ENCODE results near the gene DNLZ.

The DNLZ gene

DNA sequence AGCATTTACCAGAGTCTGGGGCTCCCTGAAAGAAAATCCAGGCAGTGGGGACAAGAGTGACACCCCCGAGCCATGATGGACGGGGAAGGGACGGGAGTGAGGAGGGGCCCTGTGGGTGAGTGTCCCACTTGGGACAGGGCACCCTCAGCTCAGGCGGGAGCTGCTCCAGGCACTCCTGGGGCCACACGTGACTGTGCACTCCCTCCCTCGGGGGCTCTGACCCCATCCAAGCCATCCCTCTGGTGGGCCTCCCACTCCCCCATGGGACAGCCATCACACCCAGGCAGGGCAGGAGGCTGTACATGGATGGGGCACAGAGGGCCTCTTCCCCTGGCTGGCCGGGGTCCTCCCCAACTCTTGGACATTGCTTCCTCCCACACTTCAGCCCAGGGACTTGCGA lies 12.9 kb upstream of the DNLZ start:
- no peak for TF ChIP-seq POLR2A (IDR thresholded peaks at IDR 0.05; ENCODE audit: low read length)
- TF ChIP-seq GATA1 (IDR thresholded peaks at IDR 0.05; ENCODE audit: low read depth, low read length) = no peak
- no peak for DNase-seq

DNA sequence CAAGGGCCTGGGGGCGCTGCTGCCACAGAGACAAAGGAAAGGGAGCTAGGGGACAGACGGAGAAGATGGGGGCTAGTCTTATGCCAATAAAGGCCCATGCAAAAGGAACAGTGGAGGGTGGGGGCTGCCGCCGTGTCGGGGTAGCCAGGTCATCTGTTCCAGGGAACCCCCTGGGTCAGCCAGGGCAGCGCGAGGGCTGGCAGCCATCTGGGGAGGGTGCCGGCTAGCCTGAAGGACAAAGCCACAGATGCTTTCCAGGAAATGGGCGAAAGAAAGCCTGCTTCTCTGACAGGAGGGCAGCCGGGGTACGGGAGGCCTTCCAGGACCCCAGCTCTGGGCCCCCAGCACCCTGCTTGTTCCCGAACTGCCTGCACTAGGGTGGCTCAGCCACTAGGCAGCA lies 11.6 kb upstream of the DNLZ start:
- DNase-seq = no peak

GRCh38 chr9:136374183-136374575 lies 10.6 kb upstream of the DNLZ start:
- TF ChIP-seq GATA1 (IDR thresholded peaks at IDR 0.05; ENCODE audit: low read depth, low read length) (no peak), POLR2A (IDR thresholded peaks at IDR 0.05; ENCODE audit: low read length) (no peak)
- DNase-seq = no peak

More for the DNA sequence above, 11.6 kb upstream of the DNLZ start:
- no peak for TF ChIP-seq GATA1 (IDR thresholded peaks at IDR 0.05; ENCODE audit: low read depth, low read length)
- TF ChIP-seq POLR2A (IDR thresholded peaks at IDR 0.05; ENCODE audit: low read length) = no peak

DNA sequence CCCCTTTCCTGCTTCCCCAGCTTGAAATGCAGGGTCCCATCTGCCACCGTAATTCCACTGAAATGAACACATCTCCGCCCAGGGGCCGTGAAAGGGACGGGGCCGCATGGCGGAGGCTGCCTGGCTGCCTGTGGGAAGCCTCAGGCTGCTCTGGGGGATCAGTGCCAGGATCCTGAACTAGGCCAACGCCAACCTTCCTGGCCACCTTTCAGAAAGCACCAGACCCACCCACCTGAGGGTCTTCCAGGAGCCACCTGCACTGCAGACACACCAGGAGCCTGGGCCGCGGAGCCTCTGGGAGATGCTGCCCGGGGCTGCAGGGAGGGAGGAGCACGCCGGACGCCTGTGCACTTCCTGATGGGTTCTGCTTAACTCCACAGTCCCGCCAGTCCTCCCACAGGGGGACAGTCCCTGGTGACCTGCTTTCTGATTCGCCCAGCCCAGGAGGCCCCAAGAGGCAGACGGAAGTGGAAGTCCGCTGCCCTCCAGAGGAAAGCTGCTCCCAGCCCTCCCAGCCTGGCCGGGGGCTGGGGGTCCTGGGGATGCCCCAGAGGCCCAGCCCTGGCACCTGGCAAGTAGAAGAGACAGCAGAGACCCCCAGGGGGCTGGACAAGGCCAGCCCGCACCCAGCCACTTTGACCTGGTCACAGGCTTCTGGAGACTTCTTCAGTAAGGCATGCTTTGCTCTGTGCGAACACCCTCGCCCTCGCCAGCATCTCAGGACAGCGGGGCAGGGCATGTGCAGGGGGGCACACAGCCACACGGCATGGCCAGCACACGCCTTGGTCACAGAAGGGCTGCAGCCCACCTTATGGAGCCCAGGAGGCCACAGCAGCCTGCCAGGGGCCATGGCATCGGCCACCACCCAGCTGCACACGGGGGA lies 10.0 kb upstream of the DNLZ start, which contains the start of gene CARD9:
Gene CARD9, minus strand, starts transcription at position 370 of the 883 bp plus-strand sequence. CDS start 1,591 bp downstream, outside the sequence.
- DNase-seq = peak; percentile 39 to 58
- TF ChIP-seq GATA1 (IDR thresholded peaks at IDR 0.05; ENCODE audit: low read depth, low read length) (no peak), POLR2A (IDR thresholded peaks at IDR 0.05; ENCODE audit: low read length) (no peak)

- peak; percentile 60 to 62 for DNase-seq
- TF ChIP-seq POLR2A (IDR thresholded peaks at IDR 0.05; ENCODE audit: low read length) (no peak), GATA1 (IDR thresholded peaks at IDR 0.05; ENCODE audit: low read depth, low read length) (no peak)
Observed at GRCh38 chr9:136372561-136373299, 9.2 kb upstream of the DNLZ start.

DNA sequence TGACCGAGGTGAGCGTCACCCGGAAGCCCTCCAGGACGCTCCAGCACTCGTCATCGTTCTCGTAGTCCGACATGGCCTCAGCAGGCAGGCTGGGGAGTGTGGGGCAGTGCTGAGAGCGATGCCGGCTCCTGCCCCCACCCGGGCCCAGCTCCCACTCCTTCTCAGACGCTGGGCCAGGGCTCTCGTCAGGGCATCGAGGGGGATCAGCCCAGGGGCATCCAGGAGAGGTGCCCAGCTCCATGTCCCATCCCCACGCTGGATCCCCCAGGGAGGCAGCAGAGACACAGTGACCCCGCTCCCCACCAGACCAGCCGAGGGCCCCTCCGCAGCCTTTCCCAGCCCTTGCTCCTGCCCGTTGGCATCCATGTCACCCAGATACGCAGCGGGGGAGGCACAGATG lies 8.5 kb upstream of the DNLZ start:
- TF ChIP-seq GATA1 (IDR thresholded peaks at IDR 0.05; ENCODE audit: low read depth, low read length) (no peak), POLR2A (IDR thresholded peaks at IDR 0.05; ENCODE audit: low read length) (no peak)
- no peak for DNase-seq

GRCh38 chr9:136371533-136371880 lies 8.0 kb upstream of the DNLZ start:
- no peak for DNase-seq
- TF ChIP-seq GATA1 (IDR thresholded peaks at IDR 0.05; ENCODE audit: low read depth, low read length) (no peak), POLR2A (IDR thresholded peaks at IDR 0.05; ENCODE audit: low read length) (no peak)

DNA sequence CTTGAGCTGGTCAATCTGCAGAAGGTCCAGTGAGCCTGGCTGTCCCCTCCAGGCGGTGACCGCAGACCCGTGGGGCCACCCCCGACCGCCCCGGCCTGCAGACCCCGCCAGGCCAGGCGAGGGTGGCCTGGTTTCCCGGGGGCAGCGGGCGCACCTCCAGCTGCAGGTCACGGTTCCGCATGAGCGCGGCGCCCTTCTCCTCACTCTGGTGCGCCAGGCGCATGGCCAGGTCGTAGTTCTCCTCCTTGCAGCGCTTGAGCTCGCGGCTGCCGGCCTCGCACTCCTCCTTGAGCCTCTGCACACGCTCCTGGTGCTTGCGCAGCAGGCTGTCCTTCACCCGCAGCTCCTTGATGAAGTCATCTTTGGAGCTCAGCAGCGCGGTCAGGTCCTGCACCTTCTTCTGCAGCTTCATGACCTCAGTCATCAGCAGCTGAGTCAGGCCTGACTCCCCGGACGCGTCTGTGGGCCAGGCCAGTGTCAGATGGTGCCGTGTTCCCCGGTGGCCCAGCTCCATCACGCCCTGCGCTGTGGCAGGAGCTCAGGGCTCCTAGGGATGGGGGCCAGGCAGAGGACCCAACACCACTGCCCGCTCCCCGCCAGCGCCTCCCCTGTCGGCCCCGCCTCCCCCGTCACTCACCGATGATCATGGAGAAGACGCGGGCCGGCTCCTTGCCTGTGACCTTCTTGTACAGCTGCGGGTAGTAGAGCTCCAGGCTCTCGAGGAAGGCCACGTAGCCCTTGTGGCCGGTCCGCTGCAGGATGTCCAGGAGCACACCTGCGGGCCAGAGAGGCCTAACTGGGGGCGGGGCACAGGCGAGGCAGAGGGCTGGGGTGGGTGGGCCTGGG lies 7.4 kb upstream of the DNLZ start:
- DNase-seq = no peak
- TF ChIP-seq POLR2A (IDR thresholded peaks at IDR 0.05; ENCODE audit: low read length) (no peak), GATA1 (IDR thresholded peaks at IDR 0.05; ENCODE audit: low read depth, low read length) (no peak)

- TF ChIP-seq GATA1 (IDR thresholded peaks at IDR 0.05; ENCODE audit: low read depth, low read length) = no peak
- no peak for TF ChIP-seq POLR2A (IDR thresholded peaks at IDR 0.05; ENCODE audit: low read length)
- no peak for DNase-seq
Observed at GRCh38 chr9:136370037-136370436, 6.5 kb upstream of the DNLZ start.

DNA sequence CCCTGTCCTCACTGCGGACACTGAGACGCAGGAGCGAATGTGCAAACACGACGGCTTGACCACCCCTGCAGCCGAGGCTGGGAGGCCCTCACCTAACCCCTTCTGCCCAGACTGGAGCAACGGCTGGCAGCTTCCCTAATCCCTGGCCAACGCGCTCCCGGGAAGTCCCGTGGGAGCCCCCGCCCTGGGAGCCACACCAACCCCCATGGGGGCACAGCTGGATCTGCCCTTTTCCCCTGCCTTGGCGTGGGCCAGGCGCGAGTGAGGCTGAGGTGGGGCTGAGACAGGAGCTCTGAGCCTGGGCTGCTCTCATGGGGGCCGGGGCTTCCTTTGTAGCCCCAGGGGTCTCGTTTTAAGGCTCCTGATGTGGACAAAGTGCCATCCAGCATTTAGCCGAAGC lies 4.6 kb upstream of the DNLZ start:
- no peak for TF ChIP-seq GATA1 (IDR thresholded peaks at IDR 0.05; ENCODE audit: low read depth, low read length)
- no peak for TF ChIP-seq POLR2A (IDR thresholded peaks at IDR 0.05; ENCODE audit: low read length)
- no peak for DNase-seq

GRCh38 chr9:136367296-136368145 lies 4.0 kb upstream of the DNLZ start:
- no peak for TF ChIP-seq POLR2A (IDR thresholded peaks at IDR 0.05; ENCODE audit: low read length)
- TF ChIP-seq GATA1 (IDR thresholded peaks at IDR 0.05; ENCODE audit: low read depth, low read length) = no peak
- DNase-seq = no peak

- no peak for DNase-seq
- TF ChIP-seq GATA1 (IDR thresholded peaks at IDR 0.05; ENCODE audit: low read depth, low read length) = no peak
- no peak for TF ChIP-seq POLR2A (IDR thresholded peaks at IDR 0.05; ENCODE audit: low read length)
Observed at GRCh38 chr9:136366826-136367225, 3.3 kb upstream of the DNLZ start.

GRCh38 chr9:136365775-136366222 lies 2.3 kb upstream of the DNLZ start:
- DNase-seq = no peak
- TF ChIP-seq GATA1 (IDR thresholded peaks at IDR 0.05; ENCODE audit: low read depth, low read length) = no peak
- TF ChIP-seq POLR2A (IDR thresholded peaks at IDR 0.05; ENCODE audit: low read length) = no peak
